ENCODE results near the gene RUFY1.
"Not testable (repeated sequence)": the region's sequence is repeated elsewhere in the genome, so short reads cannot be mapped to it uniquely, and the experiment has no call there.

RUFY1 gene

GRCh38 chr5:179643141-179643920, 93.0 kb downstream of the RUFY1 start:
- H4K8ac ChIP-seq (ENCODE audit: low read length); H2AK5ac ChIP-seq (ENCODE audit: low read length, severe bottlenecking); H2BK5ac ChIP-seq (ENCODE audit: low read depth, low read length, poor library complexity, severe bottlenecking); H3K9me3 ChIP-seq (ENCODE audit: control insufficient read depth, low read length); H3K9ac ChIP-seq (ENCODE audit: low read length); DNase-seq; H2BK12ac ChIP-seq (ENCODE audit: low read length in 2 of 2); H3K14ac ChIP-seq (ENCODE audit: low read length in 2 of 2); H3K36me3 ChIP-seq (ENCODE audit: control insufficient read depth in 1 of 2, insufficient read depth in 2 of 2, low read depth in 1 of 2, low read length in 2 of 2); H3K23ac ChIP-seq (ENCODE audit: low read length in 2 of 2); H3K79me1 ChIP-seq (replicated peaks; ENCODE audit: low read length, poor library complexity, severe bottlenecking); H3K4me3 ChIP-seq (ENCODE audit: insufficient read depth in 1 of 2, low read depth in 1 of 2, low read length in 2 of 2); H2BK15ac ChIP-seq (ENCODE audit: low read depth, poor library complexity, severe bottlenecking); H3K4ac ChIP-seq (ENCODE audit: low read depth in 1 of 2, low read length in 2 of 2); H3K18ac ChIP-seq (ENCODE audit: low read depth in 1 of 2, low read length in 2 of 2); H4K91ac ChIP-seq (ENCODE audit: low read length); H2AFZ ChIP-seq (ENCODE audit: low read depth, low read length); H3K4me2 ChIP-seq (ENCODE audit: low read length, poor library complexity, severe bottlenecking); H3K4me1 ChIP-seq (ENCODE audit: control insufficient read depth, insufficient read depth, low read depth, low read length); H2BK120ac ChIP-seq (ENCODE audit: low read depth, low read length); H3K27ac ChIP-seq (ENCODE audit: low read length, poor library complexity, severe bottlenecking): not testable (repeated sequence)
- WGBS: 85% methylated on average over 13 of the region's 16 CpGs
- H3K27me3 ChIP-seq (ENCODE audit: control insufficient read depth in 1 of 2, insufficient read depth in 1 of 2, low read length in 2 of 2): peaks cover 9 to 12% of the 10 kb centered on the region in 2 experiments

GRCh38 chr5:179644766-179645165, 94.4 kb downstream of the RUFY1 start:
- H3K9me3 ChIP-seq (ENCODE audit: control insufficient read depth, low read length); H3K9ac ChIP-seq (ENCODE audit: low read length); H3K4me1 ChIP-seq (ENCODE audit: control insufficient read depth, insufficient read depth, low read depth, low read length); H3K27ac ChIP-seq (ENCODE audit: low read length, poor library complexity, severe bottlenecking); H2AFZ ChIP-seq (ENCODE audit: low read depth, low read length); H3K14ac ChIP-seq (ENCODE audit: low read length in 2 of 2); H2BK120ac ChIP-seq (ENCODE audit: low read depth, low read length); H2BK15ac ChIP-seq (ENCODE audit: low read depth, poor library complexity, severe bottlenecking); H4K8ac ChIP-seq (ENCODE audit: low read length); DNase-seq; H4K91ac ChIP-seq (ENCODE audit: low read length); H2BK12ac ChIP-seq (ENCODE audit: low read length in 2 of 2); H3K4me2 ChIP-seq (ENCODE audit: low read length, poor library complexity, severe bottlenecking); H3K18ac ChIP-seq (ENCODE audit: low read depth in 1 of 2, low read length in 2 of 2); H3K4ac ChIP-seq (ENCODE audit: low read depth in 1 of 2, low read length in 2 of 2); H2AK5ac ChIP-seq (ENCODE audit: low read length, severe bottlenecking); H3K36me3 ChIP-seq (ENCODE audit: control insufficient read depth in 1 of 2, insufficient read depth in 2 of 2, low read depth in 1 of 2, low read length in 2 of 2); H3K4me3 ChIP-seq (ENCODE audit: insufficient read depth in 1 of 2, low read depth in 1 of 2, low read length in 2 of 2); H2BK5ac ChIP-seq (ENCODE audit: low read depth, low read length, poor library complexity, severe bottlenecking); H3K79me1 ChIP-seq (replicated peaks; ENCODE audit: low read length, poor library complexity, severe bottlenecking); H3K23ac ChIP-seq (ENCODE audit: low read length in 2 of 2): not testable (repeated sequence)
- H3K27me3 ChIP-seq (ENCODE audit: control insufficient read depth in 1 of 2, insufficient read depth in 1 of 2, low read length in 2 of 2): peaks cover 9 to 12% of the 10 kb centered on the region in 2 experiments
- WGBS: 66% methylated on average over 5 of the region's 5 CpGs

DNA sequence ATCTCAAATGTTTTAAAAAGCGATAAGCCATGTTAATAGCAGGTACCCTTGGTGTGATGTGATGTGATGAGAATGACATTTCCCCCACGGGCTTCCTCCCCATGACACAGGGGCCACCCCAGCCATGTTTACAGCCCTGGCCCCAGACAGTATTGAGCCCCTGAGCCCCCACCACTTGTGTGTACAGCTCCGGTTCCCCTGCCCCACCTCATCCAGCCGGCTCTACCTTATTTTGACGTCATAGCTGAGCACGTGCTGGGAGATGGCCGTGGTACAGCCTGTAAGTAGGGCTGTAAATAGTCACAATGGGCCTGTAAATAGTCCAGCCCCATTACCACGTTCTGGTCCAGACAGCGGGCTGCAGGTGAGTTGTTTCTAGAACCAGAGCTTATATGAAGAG, 98.1 kb downstream of the RUFY1 start:
- Histone ChIP-seq H3K9ac (ENCODE audit: low read length) (no peak overlapping the region), H4K8ac (ENCODE audit: low read length) (no peak overlapping the region), H2BK5ac (ENCODE audit: low read depth, low read length, poor library complexity, severe bottlenecking) (no peak overlapping the region), H3K4me1 (ENCODE audit: control insufficient read depth, insufficient read depth, low read depth, low read length) (no peaks in the 10 kb centered on the region), H3K4me2 (ENCODE audit: low read length, poor library complexity, severe bottlenecking) (no peak overlapping the region), H2BK120ac (ENCODE audit: low read depth, low read length) (no peak overlapping the region), H4K91ac (ENCODE audit: low read length) (no peak overlapping the region), H3K4ac (ENCODE audit: low read depth in 1 of 2, low read length in 2 of 2) (no peak overlapping the region), H2AK5ac (ENCODE audit: low read length, severe bottlenecking) (no peak overlapping the region), H3K79me1 (replicated peaks; ENCODE audit: low read length, poor library complexity, severe bottlenecking) (no peaks in the 10 kb centered on the region), H3K9me3 (ENCODE audit: control insufficient read depth, low read length) (no peaks in the 10 kb centered on the region), H3K27ac (ENCODE audit: low read length, poor library complexity, severe bottlenecking) (no peak overlapping the region), H3K14ac (ENCODE audit: low read length in 2 of 2) (no peak overlapping the region), H3K23ac (ENCODE audit: low read length in 2 of 2) (no peak overlapping the region), H3K4me3 (ENCODE audit: insufficient read depth in 1 of 2, low read depth in 1 of 2, low read length in 2 of 2) (no peak overlapping the region), H2AFZ (ENCODE audit: low read depth, low read length) (no peak overlapping the region), H3K18ac (ENCODE audit: low read depth in 1 of 2, low read length in 2 of 2) (no peak overlapping the region), H3K27me3 (ENCODE audit: control insufficient read depth in 1 of 2, insufficient read depth in 1 of 2, low read length in 2 of 2) (peaks cover 7 to 15% of the 10 kb centered on the region in 2 experiments), H3K36me3 (ENCODE audit: control insufficient read depth in 1 of 2, insufficient read depth in 2 of 2, low read depth in 1 of 2, low read length in 2 of 2) (no peaks in the 10 kb centered on the region), H2BK12ac (ENCODE audit: low read length in 2 of 2) (no peak overlapping the region), H2BK15ac (ENCODE audit: low read depth, poor library complexity, severe bottlenecking) (no peak overlapping the region)
- 80% methylated on average over 5 of the region's 9 CpGs for WGBS
- DNase-seq: no peak

DNA sequence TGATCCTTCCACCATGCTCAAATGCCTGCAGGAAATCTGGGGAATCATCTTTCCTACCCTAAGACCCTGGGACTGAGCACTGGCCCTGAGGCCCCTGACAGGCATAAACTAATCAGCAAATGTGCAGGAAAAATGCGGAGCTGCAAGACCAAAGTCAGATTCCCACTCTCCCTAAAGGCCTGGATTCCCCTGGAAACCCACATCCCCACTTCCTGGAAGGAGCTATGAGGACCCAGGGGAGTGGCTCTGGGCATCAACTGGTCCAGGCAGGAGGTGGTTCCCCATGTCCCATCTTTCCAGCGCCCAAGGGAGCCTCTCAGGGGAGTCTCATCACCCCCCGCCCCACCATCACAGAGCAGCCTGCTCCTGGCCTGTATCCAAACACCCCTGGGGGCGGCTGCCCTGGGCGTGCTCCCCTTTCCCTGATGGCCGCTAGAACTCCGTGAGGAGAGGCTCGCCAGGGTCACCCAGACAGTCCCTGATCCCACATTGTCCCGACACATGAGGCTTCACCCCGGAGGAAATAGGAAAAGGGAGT, 98.9 kb downstream of the RUFY1 start:
- not testable (repeated sequence) for H3K36me3 ChIP-seq (ENCODE audit: control insufficient read depth in 1 of 2, insufficient read depth in 2 of 2, low read depth in 1 of 2, low read length in 2 of 2); H2BK120ac ChIP-seq (ENCODE audit: low read depth, low read length); H3K79me1 ChIP-seq (replicated peaks; ENCODE audit: low read length, poor library complexity, severe bottlenecking); H4K8ac ChIP-seq (ENCODE audit: low read length); H3K4ac ChIP-seq (ENCODE audit: low read depth in 1 of 2, low read length in 2 of 2); H2BK5ac ChIP-seq (ENCODE audit: low read depth, low read length, poor library complexity, severe bottlenecking); H3K4me2 ChIP-seq (ENCODE audit: low read length, poor library complexity, severe bottlenecking); H3K4me1 ChIP-seq (ENCODE audit: control insufficient read depth, insufficient read depth, low read depth, low read length); H3K18ac ChIP-seq (ENCODE audit: low read depth in 1 of 2, low read length in 2 of 2); H3K23ac ChIP-seq (ENCODE audit: low read length in 2 of 2); H3K4me3 ChIP-seq (ENCODE audit: insufficient read depth in 1 of 2, low read depth in 1 of 2, low read length in 2 of 2); H3K27ac ChIP-seq (ENCODE audit: low read length, poor library complexity, severe bottlenecking); H2BK15ac ChIP-seq (ENCODE audit: low read depth, poor library complexity, severe bottlenecking); H4K91ac ChIP-seq (ENCODE audit: low read length); H2AK5ac ChIP-seq (ENCODE audit: low read length, severe bottlenecking); DNase-seq; H2BK12ac ChIP-seq (ENCODE audit: low read length in 2 of 2); H3K9ac ChIP-seq (ENCODE audit: low read length); H3K9me3 ChIP-seq (ENCODE audit: control insufficient read depth, low read length); H2AFZ ChIP-seq (ENCODE audit: low read depth, low read length); H3K14ac ChIP-seq (ENCODE audit: low read length in 2 of 2)
- 86% methylated on average over 6 of the region's 10 CpGs for WGBS
- peaks cover 3 to 11% of the 10 kb centered on the region in 2 experiments for H3K27me3 ChIP-seq (ENCODE audit: control insufficient read depth in 1 of 2, insufficient read depth in 1 of 2, low read length in 2 of 2)
